Liver (tissue), 9 donors: ENCODE data around the gene RAPH1. TPM values are rescaled to one million over a fixed set of nuclear protein-coding genes. Genes with fewer than 3 reads are reported as not detected.
"Not testable (repeated sequence)": the region's sequence is repeated elsewhere in the genome, so short reads cannot be mapped to it uniquely, and the experiment has no call there.

Experiments
- DNase-seq: peaks from one replicate; pipeline ENCODE4 v3.0.0-alpha.2; 2017; ENCODE audit warnings: low spot score
- H3K27ac ChIP-seq, 2 donors: one replicate each; pipeline ENCODE4 v1.7.0; 2013; ENCODE audit warnings: inconsistent platforms in 2 of 2, low read length in 2 of 2, control low read depth in 1 of 2, low read depth in 1 of 2, mild to moderate bottlenecking in 1 of 2
- H3K27me3 ChIP-seq, 4 donors: one replicate each; pipeline versions ENCODE4 v1.6.1 to v1.7.0; 2013; ENCODE audit warnings: low read length in 3 of 4, inconsistent platforms in 1 of 4, mild to moderate bottlenecking in 1 of 4, moderate library complexity in 1 of 4; ENCODE audit not compliant: control insufficient read depth in 4 of 4, insufficient read depth in 4 of 4
- H3K36me3 ChIP-seq, 4 donors: one replicate each; pipeline versions ENCODE4 v1.6.1 to v1.7.0; 2013; ENCODE audit warnings: low read length in 3 of 4, mild to moderate bottlenecking in 3 of 4, low read depth in 1 of 4, moderate library complexity in 1 of 4; ENCODE audit not compliant: control insufficient read depth in 4 of 4, insufficient read depth in 3 of 4
- H3K4me1 ChIP-seq, 4 donors: one replicate each; pipeline versions ENCODE4 v1.6.1 to v1.7.0; 2013; ENCODE audit warnings: low read length in 3 of 4, mild to moderate bottlenecking in 3 of 4, moderate library complexity in 1 of 4; ENCODE audit not compliant: control insufficient read depth in 4 of 4, insufficient read depth in 4 of 4
- H3K4me3 ChIP-seq, 3 donors: one replicate each; pipeline versions ENCODE4 v1.6.1 to v1.7.0; 2013; ENCODE audit warnings: low read length in 3 of 3, control low read depth in 1 of 3, low read depth in 1 of 3, mild to moderate bottlenecking in 1 of 3
- H3K9ac ChIP-seq, 2 donors: one replicate each; pipeline ENCODE4 v1.7.0; 2013; ENCODE audit warnings: low read length in 2 of 2, mild to moderate bottlenecking in 2 of 2, moderate library complexity in 2 of 2, control low read depth in 1 of 2, low read depth in 1 of 2
- H3K9me3 ChIP-seq, 4 donors: one replicate each; pipeline versions ENCODE4 v1.6.1 to v1.7.0; 2013; ENCODE audit warnings: low read length in 3 of 4; ENCODE audit not compliant: control insufficient read depth in 4 of 4
- EGR1 ChIP-seq, 2 donors: IDR thresholded peaks; 2 replicates each; pipeline ENCODE4 v1.6.1; 2016 to 2018; ENCODE audit warnings: antibody characterized with exemption in 2 of 2, low read depth in 2 of 2
- FOXA1 ChIP-seq: IDR thresholded peaks from 2 replicates; pipeline ENCODE4 v1.6.1; 2016; ENCODE audit warnings: antibody characterized with exemption
- FOXA2 ChIP-seq: IDR thresholded peaks from 2 replicates; pipeline ENCODE4 v1.6.1; 2016; ENCODE audit warnings: antibody characterized with exemption
- GABPA ChIP-seq, 2 donors: IDR thresholded peaks in 1 of 2; conservative IDR thresholded peaks in 1 of 2; 2 replicates each; pipeline ENCODE4 v1.6.1; 2016; ENCODE audit warnings: antibody characterized with exemption in 2 of 2, mild to moderate bottlenecking in 1 of 2, moderate library complexity in 1 of 2
- HNF4A ChIP-seq, 2 donors: conservative IDR thresholded peaks; 2 replicates each; pipeline ENCODE4 v1.6.1; 2016; ENCODE audit warnings: antibody characterized with exemption in 2 of 2, mild to moderate bottlenecking in 2 of 2
- JUND ChIP-seq, 2 donors: IDR thresholded peaks; 2 replicates each; pipeline ENCODE4 v1.6.1; 2016; ENCODE audit warnings: antibody characterized with exemption in 2 of 2
- RAD21 ChIP-seq, 2 donors: IDR thresholded peaks; 2 replicates each; pipeline ENCODE4 v1.6.1; 2016; ENCODE audit warnings: antibody characterized with exemption in 2 of 2, mild to moderate bottlenecking in 2 of 2
- RXRA ChIP-seq, 2 donors: IDR thresholded peaks; 2 replicates each; pipeline ENCODE4 v1.6.1; 2017 to 2018; ENCODE audit warnings: antibody characterized with exemption in 2 of 2, mild to moderate bottlenecking in 1 of 2
- SP1 ChIP-seq: IDR thresholded peaks from 2 replicates; pipeline ENCODE4 v1.6.1; 2018; ENCODE audit warnings: antibody characterized with exemption, mild to moderate bottlenecking
- YY1 ChIP-seq: IDR thresholded peaks from 2 replicates; pipeline ENCODE4 v1.6.1; 2016; ENCODE audit warnings: antibody characterized with exemption, mild to moderate bottlenecking
- WGBS: extraction: QIAGEN DNeasy Blood & Tissue Kit; methylation state at CpG from one replicate; pipeline ENCODE4 v1.1.7; 2013; 5-methylcytosine and 5-hydroxymethylcytosine counted together
- polyA plus RNA-seq, 2 donors: library from polyadenylated mRNA; stranded (reverse) in 1 of 2; unstranded in 1 of 2; fragments of 200-250 nt in 1 of 2; fragments of >200 nt in 1 of 2; fragmentation: Nextera tagmentation in 1 of 2; extraction: Ambion mirVana in 1 of 2; gene quantifications; one replicate each; pipeline versions ENCODE4 v1.2.1 to v1.2.3, GENCODE V29; 2013 to 2015
- total RNA-seq, 2 donors: library from RNA; depleted of rRNA; stranded (reverse); fragments of >200 nt; gene quantifications; one replicate each; pipeline ENCODE4 v1.2.3, GENCODE V29; 2014
- TF ChIP-seq, protein P1 (sequence below): IDR thresholded peaks from 2 replicates; pipeline ENCODE4 v1.6.1; 2016; ENCODE audit warnings: antibody characterized with exemption, mild to moderate bottlenecking
- TF ChIP-seq, protein P2 (sequence below): IDR thresholded peaks from 2 replicates; pipeline ENCODE4 v1.6.1; 2016; ENCODE audit warnings: antibody characterized with exemption
- TF ChIP-seq, protein P3 (sequence below): fragments of 150-350 bp; IDR thresholded peaks from 2 replicates; pipeline ENCODE4 v1.5.1; 2017; ENCODE audit warnings: improper control_type of control experiment, low read depth, low read length; ENCODE audit not compliant: missing input control
- TF ChIP-seq, protein P4 (sequence below): IDR thresholded peaks from 2 replicates; pipeline ENCODE4 v1.6.1; 2016; ENCODE audit warnings: antibody characterized with exemption
- TF ChIP-seq, protein P5 (sequence below): IDR thresholded peaks from 2 replicates; pipeline ENCODE4 v1.6.1; 2016; ENCODE audit warnings: antibody characterized with exemption
- donor health status: healthy.
- donor health status: healthy.
- donor health status: healthy.
- donor health status: healthy.
- donor health status: healthy.

The RAPH1 gene
- total and polyA plus RNA-seq, 4 donors = 7.0 to 83.1 (median 19.4) TPM

- TF ChIP-seq, protein P1, sequence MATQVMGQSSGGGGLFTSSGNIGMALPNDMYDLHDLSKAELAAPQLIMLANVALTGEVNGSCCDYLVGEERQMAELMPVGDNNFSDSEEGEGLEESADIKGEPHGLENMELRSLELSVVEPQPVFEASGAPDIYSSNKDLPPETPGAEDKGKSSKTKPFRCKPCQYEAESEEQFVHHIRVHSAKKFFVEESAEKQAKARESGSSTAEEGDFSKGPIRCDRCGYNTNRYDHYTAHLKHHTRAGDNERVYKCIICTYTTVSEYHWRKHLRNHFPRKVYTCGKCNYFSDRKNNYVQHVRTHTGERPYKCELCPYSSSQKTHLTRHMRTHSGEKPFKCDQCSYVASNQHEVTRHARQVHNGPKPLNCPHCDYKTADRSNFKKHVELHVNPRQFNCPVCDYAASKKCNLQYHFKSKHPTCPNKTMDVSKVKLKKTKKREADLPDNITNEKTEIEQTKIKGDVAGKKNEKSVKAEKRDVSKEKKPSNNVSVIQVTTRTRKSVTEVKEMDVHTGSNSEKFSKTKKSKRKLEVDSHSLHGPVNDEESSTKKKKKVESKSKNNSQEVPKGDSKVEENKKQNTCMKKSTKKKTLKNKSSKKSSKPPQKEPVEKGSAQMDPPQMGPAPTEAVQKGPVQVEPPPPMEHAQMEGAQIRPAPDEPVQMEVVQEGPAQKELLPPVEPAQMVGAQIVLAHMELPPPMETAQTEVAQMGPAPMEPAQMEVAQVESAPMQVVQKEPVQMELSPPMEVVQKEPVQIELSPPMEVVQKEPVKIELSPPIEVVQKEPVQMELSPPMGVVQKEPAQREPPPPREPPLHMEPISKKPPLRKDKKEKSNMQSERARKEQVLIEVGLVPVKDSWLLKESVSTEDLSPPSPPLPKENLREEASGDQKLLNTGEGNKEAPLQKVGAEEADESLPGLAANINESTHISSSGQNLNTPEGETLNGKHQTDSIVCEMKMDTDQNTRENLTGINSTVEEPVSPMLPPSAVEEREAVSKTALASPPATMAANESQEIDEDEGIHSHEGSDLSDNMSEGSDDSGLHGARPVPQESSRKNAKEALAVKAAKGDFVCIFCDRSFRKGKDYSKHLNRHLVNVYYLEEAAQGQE = peak; percentile 58
- TF ChIP-seq, protein P2, sequence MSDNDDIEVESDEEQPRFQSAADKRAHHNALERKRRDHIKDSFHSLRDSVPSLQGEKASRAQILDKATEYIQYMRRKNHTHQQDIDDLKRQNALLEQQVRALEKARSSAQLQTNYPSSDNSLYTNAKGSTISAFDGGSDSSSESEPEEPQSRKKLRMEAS = peak; percentile 36
- TF ChIP-seq YY1 (peak; percentile 55), RXRA (IDR thresholded peaks at IDR 0.05) (peak; percentile 57 to 72), FOXA1 (peak; percentile 74), HNF4A (conservative IDR thresholded peaks at IDR 0.05) (peak; percentile 39 to 64), JUND (IDR thresholded peaks at IDR 0.05) (peak in 1 of 2 donors; percentile 58), SP1 (peak; percentile 68), RAD21 (IDR thresholded peaks at IDR 0.05) (peak; percentile 20 to 32), FOXA2 (peak; percentile 92), EGR1 (IDR thresholded peaks at IDR 0.05; ENCODE audit: low read depth in 2 of 2) (peak in 1 of 2 donors; percentile 39), GABPA (IDR thresholded peaks at IDR 0.05 in 1 of 2, conservative IDR thresholded peaks at IDR 0.05 in 1 of 2) (no peak)
- TF ChIP-seq, protein P3, sequence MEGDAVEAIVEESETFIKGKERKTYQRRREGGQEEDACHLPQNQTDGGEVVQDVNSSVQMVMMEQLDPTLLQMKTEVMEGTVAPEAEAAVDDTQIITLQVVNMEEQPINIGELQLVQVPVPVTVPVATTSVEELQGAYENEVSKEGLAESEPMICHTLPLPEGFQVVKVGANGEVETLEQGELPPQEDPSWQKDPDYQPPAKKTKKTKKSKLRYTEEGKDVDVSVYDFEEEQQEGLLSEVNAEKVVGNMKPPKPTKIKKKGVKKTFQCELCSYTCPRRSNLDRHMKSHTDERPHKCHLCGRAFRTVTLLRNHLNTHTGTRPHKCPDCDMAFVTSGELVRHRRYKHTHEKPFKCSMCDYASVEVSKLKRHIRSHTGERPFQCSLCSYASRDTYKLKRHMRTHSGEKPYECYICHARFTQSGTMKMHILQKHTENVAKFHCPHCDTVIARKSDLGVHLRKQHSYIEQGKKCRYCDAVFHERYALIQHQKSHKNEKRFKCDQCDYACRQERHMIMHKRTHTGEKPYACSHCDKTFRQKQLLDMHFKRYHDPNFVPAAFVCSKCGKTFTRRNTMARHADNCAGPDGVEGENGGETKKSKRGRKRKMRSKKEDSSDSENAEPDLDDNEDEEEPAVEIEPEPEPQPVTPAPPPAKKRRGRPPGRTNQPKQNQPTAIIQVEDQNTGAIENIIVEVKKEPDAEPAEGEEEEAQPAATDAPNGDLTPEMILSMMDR = no peak
- TF ChIP-seq, protein P4, sequence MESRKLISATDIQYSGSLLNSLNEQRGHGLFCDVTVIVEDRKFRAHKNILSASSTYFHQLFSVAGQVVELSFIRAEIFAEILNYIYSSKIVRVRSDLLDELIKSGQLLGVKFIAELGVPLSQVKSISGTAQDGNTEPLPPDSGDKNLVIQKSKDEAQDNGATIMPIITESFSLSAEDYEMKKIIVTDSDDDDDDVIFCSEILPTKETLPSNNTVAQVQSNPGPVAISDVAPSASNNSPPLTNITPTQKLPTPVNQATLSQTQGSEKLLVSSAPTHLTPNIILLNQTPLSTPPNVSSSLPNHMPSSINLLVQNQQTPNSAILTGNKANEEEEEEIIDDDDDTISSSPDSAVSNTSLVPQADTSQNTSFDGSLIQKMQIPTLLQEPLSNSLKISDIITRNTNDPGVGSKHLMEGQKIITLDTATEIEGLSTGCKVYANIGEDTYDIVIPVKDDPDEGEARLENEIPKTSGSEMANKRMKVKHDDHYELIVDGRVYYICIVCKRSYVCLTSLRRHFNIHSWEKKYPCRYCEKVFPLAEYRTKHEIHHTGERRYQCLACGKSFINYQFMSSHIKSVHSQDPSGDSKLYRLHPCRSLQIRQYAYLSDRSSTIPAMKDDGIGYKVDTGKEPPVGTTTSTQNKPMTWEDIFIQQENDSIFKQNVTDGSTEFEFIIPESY = no peak
- TF ChIP-seq, protein P5, sequence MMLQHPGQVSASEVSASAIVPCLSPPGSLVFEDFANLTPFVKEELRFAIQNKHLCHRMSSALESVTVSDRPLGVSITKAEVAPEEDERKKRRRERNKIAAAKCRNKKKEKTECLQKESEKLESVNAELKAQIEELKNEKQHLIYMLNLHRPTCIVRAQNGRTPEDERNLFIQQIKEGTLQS = peak; percentile 7
- Histone ChIP-seq H3K4me3 (no peak overlapping the region), H3K4me1 (peaks cover 2 to 21% (median 19%) of the 10 kb centered on the region in 4 donors), H3K27me3 (no peaks in the 10 kb centered on the region), H3K27ac (peak overlapping the region; percentile 60 to 86), H3K9ac (no peak overlapping the region), H3K36me3 (no peaks in the 10 kb centered on the region), H3K9me3 (no peaks in the 10 kb centered on the region)
- 40% methylated on average over 8 of the region's 8 CpGs for WGBS
- DNase-seq = no peak
These were observed 8.8 kb upstream of the RAPH1 start for GRCh38 chr2:203543898-203544328.

- peak in 1 of 2 donors; percentile 16 for TF ChIP-seq JUND (IDR thresholded peaks at IDR 0.05)
- TF ChIP-seq RXRA (IDR thresholded peaks at IDR 0.05) = peak; percentile 38 to 57
- TF ChIP-seq HNF4A (conservative IDR thresholded peaks at IDR 0.05) = peak in 1 of 2 donors; percentile 41
- DNase-seq, H3K4me3 ChIP-seq, H3K36me3 ChIP-seq, H3K9me3 ChIP-seq, H3K27ac ChIP-seq, H3K27me3 ChIP-seq, H3K9ac ChIP-seq: not testable (repeated sequence)
- H3K4me1 ChIP-seq = peaks cover 2 to 28% (median 24%) of the 10 kb centered on the region in 4 donors
- 46% methylated on average over 3 of the region's 3 CpGs for WGBS
These were observed 5.5 kb upstream of the RAPH1 start for GRCh38 chr2:203540598-203540997.

GRCh38 chr2:203538237-203538636 lies 3.1 kb upstream of the RAPH1 start:
- not testable (repeated sequence) for H3K36me3 ChIP-seq, DNase-seq, H3K4me3 ChIP-seq, H3K27me3 ChIP-seq, H3K9ac ChIP-seq, H3K9me3 ChIP-seq, H3K27ac ChIP-seq
- 94% methylated on average over 4 of the region's 4 CpGs for WGBS
- peaks cover 2 to 18% (median 10%) of the 10 kb centered on the region in 4 donors for H3K4me1 ChIP-seq

DNA sequence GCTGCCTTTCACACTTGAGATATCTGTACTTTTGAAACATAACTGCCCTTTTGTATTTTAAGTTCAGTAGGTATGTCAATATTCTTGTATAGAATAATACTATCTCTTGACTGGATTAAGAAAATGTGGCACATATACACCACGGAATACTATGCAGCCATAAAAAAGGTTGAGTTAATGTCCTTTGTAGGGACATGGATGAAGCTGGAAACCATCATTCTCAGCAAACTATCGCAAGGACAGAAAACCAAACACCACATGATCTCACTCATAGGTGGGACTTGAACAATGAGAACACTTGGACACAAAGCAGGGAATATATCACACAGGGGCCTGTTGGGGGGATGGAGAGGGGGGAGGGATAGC lies 1.5 kb upstream of the RAPH1 start:
- not testable (repeated sequence) for DNase-seq

More for the DNA sequence above, 1.5 kb upstream of the RAPH1 start:
- not testable (repeated sequence) for H3K9ac ChIP-seq, H3K9me3 ChIP-seq, H3K4me3 ChIP-seq, H3K36me3 ChIP-seq, H3K27me3 ChIP-seq
- 93% methylated on average over 2 of the region's 2 CpGs for WGBS
- H3K4me1 ChIP-seq = peaks cover 2 to 18% (median 14%) of the 10 kb centered on the region in 4 donors
- H3K27ac ChIP-seq = peak overlapping the region in 1 of 2 donors; percentile 99
